Amniotic stem cell (primary cell): ENCODE measurements around the gene MAP3K1.

Experiments used
- DNase-seq: peaks from one replicate; lab custom pipeline; 2025; lab: John Stamatoyannopoulos, UW

MAP3K1 gene

DNA sequence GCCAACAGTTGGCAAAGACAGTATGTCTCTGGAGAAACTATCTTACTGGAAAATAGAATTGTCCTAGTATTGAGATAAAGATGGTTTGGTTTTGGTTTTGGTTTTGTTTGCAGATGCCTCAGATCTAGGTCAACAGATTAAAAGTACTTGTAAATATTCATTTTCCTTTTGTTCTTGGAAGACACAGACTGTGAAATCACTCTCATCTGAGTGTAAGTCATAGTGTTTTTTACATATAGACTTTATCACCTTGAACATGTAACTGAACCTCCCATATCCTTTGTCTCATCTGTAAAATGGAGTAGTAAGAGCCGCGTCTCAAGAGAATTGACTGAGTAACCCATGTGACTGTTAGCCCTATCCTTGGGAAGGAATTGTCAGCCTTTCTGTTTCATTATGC lies 34.3 kb downstream of the MAP3K1 start:
- DNase-seq: no peak

DNA sequence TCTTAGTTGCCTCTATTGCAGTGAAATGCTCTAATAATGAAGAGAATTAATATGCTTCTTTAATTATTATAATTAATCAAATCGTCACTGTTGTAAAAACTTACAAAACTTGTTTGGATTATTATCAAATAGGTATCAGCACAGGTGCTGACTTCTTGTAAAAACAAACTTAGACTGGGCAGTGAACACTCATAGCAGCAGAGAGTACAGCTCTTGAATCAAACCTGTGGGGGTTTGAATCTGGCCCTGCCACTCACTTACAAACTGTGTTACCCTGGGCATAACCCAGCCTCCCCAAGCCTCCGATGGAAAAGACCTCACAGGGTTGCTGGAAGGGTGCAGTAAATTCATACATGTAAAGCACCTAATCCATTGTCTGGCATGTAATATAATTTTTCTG lies 35.1 kb downstream of the MAP3K1 start:
- no peak for DNase-seq

DNA sequence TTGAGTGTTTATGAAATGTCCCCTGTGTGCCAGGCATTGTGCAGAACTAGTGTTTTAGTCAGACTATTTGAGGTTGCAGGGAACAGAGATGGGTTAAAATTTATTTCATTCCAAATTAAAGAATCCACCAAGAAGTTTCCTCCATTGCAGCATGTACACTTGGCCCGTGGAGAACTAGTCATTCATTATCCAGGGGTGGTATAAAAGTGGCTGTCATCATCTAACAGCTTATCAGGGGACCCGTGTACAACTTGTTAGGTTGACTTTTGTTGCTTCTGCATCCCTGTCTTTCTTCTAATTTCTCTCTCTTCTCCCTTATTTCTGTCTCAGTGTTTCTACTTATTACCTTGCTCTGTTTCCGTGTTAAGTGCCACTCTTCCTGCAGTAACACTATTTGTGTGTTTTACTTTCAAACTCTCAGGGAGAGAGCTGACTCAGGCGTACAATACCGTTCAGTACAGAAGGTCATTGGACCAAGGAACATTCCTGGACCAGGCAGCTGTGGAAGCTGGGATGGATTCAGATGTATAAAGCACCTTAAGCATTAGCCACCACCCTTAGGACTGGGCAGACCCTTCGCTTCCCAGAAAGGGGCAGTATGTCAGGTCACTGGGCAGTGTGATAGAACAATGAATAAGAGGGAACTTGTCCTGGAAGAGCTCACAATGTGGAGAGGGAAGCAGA lies 36.1 kb downstream of the MAP3K1 start:
- no peak for DNase-seq

DNA sequence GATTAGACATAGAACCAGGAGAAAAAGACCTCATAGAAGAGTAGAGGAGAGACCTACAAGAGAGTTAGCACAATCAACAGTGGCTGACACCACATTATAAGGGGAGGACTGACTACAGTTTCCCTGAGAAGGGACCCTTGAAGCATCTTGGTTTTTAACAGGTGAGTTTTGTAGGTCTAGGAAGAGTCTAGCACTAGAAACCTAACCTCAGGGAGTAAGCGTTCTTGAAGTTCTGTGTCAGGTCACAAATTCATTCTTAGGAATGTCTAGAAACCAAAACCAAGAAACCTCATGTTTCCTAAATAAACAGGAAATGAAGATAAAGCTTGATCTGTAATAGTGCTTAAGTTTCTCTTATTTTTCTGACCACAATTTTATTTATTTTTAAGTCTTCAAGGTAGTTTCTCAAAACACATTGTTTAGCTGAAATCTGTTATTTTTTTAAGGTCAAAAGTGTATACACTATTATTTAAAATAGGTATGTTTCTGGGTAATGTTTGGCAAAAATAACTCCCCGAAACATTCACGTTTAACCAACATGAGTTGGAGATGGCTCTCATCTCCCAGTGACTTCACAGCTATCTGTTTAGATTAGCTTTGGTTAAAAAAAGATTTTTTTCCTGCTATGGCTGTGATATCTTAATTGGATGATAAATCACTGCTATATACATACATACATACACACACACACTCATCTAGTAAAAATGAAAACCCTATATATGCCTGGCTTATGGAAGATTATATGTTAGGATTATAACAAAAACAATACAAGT lies 37.1 kb downstream of the MAP3K1 start:
- no peak for DNase-seq

DNA sequence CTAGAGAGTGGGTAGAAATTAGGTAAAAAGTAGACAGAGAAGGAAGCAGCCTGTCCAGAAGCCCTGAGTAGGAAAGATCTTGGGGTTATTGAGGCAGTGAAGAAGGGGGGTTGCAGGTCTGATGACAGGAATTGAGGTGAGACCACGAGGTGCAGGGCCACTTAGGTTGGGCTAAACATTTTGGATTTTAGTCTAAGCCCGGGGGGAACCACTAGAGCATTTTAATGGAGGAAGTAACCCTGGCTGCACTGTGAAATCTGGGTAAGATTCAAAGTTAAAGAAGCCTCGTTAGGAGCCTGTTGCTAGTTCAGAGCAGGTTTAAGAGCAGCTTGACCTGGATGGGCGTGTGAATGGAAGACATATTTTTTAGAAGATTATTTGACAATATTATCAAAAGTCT lies 38.3 kb downstream of the MAP3K1 start:
- DNase-seq: no peak

DNA sequence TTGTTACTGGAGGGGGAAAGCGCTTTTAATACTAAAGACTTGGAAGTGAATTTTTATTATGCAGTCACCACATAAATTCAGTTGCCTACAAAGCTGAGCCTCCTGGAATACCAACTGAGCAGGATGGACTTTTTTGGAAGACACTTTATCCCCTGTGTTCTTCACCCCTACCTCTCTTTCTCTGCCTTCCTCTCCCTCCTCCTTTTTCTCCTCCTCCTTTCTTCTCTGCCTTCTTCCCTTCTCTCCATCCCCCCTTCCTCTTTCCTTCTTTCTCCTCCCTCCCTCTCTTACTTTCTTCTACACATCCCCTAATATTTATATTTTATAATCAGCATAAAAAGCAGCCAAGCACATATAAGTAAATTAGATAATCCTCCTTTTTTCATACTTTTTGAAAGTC lies 39.6 kb downstream of the MAP3K1 start:
- no peak for DNase-seq

DNA sequence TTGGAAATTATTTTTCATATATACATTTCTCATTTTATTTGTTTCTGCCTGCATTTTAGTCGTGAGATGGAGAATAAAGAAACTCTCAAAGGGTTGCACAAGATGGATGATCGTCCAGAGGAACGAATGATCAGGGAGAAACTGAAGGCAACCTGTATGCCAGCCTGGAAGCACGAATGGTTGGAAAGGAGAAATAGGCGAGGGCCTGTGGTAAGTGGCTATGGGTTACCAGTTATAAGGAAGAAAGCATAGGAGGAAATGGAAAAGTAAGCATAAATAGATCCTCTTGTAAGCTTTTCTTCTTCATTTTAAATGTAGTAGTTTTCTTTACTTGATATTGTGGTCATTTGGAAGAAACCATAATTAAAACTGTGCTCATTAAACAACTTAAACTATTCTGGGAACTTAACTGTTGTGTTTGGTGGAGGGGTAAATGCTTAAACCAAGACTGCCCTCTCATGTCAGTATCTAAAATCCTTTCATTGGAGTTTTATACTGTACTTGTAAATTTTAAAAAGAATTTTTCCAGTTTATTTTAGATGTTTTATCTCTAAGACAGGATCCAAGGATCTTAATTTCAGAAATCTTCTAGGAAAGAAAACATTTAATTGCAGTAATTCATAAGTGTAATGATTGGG lies 41.3 kb downstream of the MAP3K1 start:
- no peak for DNase-seq

DNA sequence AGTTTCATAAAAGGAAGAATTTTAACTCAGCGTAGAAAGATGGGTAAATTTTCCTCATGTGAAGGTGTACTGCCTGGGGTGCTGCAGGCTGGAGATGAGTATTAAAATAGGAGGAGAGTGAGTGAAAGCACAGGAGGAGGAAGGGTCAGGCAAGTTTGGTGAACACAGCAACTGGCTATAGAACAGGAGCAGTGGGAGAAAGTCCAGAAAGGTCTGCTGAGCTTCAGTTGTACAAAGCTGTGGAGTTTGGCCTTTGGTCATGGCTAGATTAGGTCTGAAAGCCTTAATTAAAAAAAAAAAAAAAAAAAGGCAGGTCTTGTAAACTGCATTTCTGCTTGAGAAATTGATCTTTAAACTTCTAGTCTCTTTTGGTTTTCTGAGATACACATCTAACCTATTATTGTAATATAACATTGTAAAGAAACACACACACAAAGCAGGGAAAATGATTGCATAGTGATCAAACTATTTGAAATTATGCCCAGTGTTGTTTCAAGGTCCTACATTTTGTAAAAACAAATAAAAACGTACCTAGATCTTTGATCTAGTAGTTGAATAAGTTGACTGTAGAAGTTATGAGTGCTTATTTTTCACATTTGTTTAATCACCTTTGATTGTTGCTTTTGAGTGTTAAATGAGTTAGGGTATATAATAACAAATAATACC lies 43.6 kb downstream of the MAP3K1 start:
- no peak for DNase-seq

DNA sequence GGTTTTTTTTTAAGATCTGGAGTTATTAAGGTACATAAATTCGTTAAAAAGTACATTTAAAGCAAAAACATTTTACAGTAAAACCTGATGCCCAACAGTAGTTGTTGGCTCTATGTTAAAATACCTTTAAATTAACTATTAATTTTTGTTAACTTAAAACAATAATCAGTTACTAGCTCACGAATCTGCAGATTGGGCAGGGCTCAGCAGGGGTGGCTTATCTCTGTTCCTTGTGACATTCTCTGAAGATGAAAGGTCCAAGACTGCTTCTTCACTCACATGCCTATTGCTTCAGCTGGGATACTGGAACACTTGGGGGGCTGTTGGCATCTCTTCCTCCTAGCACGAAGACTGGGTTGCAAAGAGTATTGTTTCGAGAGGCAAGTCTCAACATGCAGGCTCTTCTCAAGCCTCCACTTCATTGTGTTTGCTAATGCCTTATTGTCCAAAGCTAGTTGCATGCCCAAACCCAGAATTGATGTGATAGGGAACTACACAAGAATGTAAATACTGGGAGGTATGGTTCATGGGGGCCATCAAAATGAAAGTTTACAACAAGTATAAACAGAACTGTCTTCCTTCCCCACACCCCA lies 46.6 kb downstream of the MAP3K1 start:
- DNase-seq: no peak

DNA sequence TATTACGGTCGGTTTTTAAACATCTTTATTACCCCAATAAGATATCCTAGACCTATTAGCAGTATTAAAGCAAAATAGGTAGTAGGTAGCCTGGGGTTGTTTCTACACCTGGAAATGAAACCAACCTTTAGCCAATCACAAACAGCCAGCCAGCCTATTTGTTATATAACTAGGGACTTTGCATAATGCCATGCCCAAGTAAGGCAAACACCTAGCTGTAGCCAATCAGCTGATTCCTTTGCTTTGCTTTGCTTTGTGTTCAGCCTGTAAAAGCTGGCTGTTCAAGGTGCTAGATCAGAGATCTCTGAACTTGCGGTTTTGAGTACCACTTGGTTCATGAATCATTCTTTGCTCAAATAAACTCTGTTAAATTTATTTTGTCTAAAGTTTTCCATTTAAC lies 47.6 kb downstream of the MAP3K1 start:
- DNase-seq: no peak

DNA sequence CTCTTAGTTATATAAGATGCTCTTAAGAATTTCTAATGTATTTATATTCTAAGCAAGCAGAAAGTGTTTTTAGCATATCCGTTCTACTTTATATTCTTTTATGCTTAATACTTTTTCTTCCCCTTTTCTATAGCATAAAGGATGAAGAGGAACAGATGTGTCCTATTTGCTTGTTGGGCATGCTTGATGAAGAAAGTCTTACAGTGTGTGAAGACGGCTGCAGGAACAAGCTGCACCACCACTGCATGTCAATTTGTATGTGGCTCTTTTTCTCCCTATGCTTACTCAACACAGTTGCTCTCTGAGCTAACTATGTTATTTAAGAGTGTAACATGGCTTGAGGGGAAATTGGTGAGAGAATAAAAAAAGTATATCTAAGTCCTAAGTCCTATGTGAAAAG lies 56.4 kb downstream of the MAP3K1 start:
- no peak for DNase-seq

DNA sequence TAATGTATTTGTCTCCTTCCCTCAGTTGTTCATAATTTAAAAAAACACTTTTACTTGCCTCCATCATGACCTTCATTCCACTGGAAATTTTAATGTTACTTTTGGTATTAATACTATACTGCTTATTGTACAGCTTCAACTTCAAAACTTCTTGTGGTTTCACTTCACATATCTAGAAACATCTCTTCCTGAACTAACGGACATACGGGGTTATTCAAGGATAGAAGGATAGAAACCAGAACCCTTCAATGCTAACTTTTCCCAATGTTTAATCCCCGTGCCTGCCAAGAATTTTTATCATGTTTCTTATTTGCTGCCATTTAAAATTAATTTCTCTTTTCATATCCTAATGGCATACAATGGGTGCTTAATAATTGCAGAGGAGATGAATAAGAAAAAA lies 57.7 kb downstream of the MAP3K1 start:
- DNase-seq: no peak

DNA sequence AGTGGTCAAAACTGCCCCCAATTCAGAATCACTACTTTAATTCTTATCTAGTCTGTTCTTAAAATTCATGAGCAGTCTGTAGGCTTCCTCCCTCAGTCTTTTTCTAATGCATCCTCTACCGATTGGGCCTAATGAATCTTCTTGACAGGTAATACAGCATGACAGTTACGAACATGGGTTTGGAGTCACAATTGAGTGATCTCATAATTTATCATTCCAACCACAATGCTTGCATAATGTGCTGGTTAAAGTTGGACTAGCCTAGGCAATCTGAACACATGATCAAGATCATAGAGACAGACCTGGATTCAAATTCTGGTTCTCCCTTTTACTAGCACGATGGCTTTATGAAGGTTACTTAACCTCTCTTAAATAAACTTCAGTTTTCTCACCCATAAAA lies 61.0 kb downstream of the MAP3K1 start:
- DNase-seq: no peak

DNA sequence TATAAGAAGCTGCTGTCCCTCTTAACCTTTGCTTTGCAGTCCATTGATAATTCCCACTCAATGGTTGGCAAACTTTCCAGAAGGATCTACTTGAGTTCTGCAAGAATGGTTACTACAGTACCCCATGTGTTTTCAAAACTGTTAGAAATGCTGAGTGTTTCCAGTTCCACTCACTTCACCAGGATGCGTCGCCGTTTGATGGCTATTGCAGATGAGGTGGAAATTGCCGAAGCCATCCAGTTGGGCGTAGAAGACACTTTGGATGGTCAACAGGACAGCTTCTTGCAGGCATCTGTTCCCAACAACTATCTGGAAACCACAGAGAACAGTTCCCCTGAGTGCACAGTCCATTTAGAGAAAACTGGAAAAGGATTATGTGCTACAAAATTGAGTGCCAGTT lies 66.2 kb downstream of the MAP3K1 start:
- DNase-seq: no peak

DNA sequence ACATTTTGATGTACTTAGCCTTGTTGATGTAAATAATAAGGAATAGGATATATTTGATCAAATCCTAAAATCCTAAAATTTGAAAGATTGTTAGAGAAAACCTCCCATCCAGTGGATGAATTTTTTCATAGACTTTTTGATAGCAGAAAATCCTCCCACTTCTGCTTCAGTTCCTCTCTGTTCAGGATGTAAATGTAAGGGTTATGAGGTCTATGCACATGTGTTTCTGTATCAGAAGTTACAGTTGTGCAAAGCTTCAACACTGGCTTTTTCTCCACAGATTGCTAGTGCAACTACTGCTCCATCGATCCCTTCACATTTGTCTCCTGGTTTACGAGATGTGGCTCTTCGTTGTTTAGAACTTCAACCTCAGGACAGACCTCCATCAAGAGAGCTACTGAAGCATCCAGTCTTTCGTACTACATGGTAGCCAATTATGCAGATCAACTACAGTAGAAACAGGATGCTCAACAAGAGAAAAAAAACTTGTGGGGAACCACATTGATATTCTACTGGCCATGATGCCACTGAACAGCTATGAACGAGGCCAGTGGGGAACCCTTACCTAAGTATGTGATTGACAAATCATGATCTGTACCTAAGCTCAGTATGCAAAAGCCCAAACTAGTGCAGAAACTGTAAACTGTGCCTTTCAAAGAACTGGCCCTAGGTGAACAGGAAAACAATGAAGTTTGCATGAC lies 78.1 kb downstream of the MAP3K1 start:
- no peak for DNase-seq

DNA sequence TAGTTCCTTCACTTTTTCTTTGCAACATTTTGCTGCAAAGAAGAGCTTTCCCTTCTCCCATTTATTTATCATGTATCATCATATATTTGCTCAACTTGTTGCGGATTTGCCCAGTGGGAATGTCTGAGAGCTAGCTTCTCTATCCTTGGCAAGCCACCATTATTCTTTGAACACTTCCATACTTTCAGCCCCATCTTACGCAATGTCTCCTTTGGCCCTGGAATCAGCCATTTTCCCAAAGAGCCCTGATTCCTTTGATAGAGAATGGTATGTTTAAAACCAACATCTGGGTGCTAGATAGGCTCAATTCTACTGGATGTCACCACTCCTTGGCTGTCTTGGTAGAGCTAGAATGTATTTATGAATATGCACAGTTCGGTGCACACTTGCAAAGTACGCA lies 81.4 kb downstream of the MAP3K1 start:
- DNase-seq: no peak

DNA sequence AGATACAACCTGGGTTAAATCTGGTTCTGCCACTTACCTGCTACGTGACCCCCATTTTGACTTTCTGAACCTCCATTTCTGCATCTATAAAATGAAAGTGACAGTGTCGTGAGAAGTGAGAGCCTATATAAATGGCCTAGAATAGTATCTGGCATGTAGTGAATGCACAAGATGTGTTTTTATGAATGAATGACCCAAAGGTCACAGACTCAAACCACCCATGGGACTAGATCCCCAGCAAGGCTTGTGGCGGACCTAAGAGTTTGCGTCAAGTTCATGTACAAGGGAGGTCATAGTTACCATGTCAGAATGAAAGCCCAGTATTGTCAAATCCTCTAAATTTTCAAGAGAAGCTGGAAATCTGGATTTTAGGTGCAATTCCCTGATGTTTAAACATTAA lies 82.9 kb downstream of the MAP3K1 start:
- no peak for DNase-seq

DNA sequence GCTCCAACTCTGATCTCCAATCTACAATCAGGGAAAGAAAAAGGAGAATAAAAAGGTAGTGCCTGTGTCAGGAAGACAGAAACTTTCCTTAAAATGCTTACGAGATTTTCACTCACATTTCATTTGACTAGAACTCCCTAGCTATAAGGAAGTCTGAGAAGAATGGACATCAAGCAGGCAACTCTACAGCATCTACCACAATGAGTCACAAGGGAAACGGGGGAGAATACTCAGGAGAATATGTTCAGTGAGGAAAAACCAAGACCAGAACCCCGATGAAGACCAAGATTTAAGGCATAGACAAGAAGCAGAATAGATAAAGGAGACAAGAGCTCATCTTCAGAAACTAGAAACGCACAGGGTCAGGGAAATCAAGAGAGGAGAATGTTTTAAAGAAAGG lies 85.0 kb downstream of the MAP3K1 start:
- DNase-seq: no peak

DNA sequence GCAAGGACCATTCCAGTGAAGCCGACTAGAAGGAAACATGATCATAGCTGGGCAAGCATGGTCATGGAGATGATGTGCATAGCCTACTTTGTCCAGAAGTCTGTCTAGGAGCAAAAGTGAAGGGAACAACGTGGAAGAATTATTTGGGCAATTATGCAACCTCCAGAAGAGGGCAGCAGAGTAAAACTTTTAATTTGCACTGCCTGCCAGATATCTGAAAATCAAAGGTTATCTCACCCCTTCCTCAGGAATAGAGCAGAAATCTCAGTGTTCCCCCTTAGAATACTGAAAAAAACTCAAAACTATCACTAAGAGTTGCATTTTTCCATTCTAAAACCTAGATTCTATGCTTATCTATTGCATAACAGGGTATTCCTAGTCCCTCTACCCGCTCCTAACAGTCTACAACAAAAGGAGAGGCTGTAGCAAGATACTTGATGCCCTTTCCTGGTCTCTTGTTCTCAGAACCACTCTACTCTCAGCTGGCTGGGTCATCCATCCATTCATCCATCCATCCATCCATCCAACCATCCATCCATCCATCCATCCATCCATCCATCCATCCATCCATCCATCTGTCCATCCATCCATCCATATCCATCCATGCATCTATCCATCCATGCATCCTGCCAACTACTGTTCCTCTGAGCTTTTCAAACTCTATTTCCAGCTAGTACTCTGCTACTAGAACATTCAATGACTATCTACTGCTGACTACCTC lies 85.7 kb downstream of the MAP3K1 start:
- DNase-seq: peak; percentile 2

DNA sequence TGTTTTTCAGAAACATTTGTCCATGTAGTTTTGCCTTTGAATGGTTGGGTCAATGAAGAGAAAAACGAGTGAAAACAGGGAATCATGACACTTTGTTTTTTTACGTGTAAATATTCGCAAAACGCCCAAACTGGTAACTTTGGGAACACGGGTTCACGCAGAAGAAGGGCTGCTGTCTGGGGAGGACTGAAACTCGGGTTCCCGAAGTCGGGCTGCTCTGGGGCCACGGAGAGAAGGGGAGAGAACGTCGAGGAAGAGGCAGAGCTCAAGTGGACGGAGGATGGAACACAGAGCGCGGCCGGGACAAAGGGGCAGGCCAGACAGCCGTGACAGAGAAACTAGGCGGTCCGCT lies 93.6 kb downstream of the MAP3K1 start:
- DNase-seq: no peak
